ENCODE data around the gene MCRIP2. TPM values are rescaled to one million over a fixed set of nuclear protein-coding genes. Genes with fewer than 3 reads are reported as not detected.

The MCRIP2 gene
- total and polyA plus RNA-seq, 9 of the 15 experiments (the other 6 are each of a cell fraction or from before 2014, with no cell fraction given) = 0.80 to 120 (median 35.2) TPM

DNA sequence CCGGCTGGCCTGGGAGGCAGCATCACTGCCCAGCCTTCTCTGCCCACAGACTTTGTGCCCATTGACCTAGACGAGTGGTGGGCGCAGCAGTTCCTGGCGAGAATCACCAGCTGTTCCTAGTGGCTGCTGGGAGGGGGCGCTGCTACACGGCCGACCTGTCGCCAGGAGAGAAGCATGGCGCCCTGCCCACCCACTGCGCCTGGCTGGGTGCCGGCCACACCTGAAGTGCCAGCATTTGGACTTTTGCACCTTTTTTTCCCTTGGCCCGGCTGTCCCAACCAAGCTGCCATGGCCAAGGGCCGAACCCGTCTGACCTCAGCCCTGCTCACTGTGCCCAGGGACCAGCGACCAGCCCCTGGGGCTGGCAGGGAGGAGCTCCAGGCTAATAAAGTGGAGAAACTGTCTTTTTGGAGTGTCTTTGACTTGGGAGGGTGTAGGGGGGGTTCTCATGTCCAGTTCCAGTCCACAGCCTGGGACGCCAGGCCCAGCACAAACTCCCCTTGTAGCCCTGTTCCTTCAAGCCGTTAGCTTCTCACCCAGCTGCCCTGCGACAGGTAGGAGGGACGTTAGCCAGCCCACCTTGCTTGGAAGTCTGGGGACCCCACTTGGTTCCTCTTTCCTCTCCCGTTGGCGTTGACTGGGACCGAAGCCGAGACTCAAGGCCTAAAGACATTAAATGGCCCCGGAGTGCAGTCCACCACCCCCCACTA lies 6.6 kb downstream of the MCRIP2 start (continued):
- no peak for TF ChIP-seq TCF7L2 (IDR thresholded peaks at IDR 0.05; ENCODE audit: low read depth, low read length)

DNA sequence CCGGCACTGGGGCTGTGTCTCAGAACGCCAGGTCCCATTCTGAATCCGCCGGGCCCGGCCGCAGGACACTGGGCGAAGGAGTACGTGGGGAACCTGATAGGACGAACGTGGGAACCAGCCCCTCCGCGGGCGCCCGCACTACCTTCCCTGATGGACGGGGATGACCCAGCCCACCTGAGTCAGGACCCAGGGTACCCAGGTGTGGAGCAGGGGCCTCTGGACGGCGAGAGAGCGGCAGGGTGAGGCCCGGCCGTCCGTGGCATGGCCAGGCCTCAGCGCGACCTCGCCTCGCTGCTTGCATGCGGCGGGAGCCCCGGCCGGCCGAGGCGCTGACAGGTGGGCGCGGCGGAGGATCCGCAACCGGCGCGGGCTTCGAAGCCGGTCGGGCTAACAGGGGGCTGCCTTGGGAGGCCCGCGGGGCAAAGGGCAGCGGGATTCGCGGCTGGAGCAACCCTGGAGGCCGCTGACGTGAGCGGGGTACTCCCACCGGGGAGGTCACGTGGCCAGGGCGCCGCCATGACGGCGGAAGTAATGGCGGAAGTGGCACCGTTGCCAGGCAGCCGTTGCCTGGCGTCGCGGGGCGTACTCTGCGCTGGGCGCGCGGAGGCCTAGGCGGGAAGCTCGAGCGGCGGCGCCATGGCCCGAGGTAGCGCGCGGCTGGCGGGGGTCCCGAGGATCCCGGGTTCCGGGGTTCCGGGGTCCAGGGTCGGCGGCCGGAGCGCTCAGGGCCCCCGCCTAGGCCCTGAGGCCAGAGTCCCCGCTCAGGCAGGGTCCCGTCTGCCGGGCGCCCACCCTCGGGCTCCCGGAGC lies 7.4 kb downstream of the MCRIP2 start, which contains the start of gene WDR90:
TSS of gene WDR90 (plus strand) at position 585 of the 809 bp plus-strand sequence. CDS start at position 637, 52 bp downstream.
- peaks cover 22% of the 10 kb centered on the region for H3K79me2 ChIP-seq (ENCODE audit: control insufficient read depth, insufficient read depth, low read length)
- no peaks in the 10 kb centered on the region for H3K9me3 ChIP-seq (replicated peaks; ENCODE audit: control insufficient read depth, insufficient read depth, low read depth, low read length)
- peaks cover 42% of the 10 kb centered on the region; the same call in 2 of the 3 replicates for H3K36me3 ChIP-seq (ENCODE audit: control insufficient read depth, insufficient read depth, low read length)
- peaks cover 0 to 88% of the 10 kb centered on the region in 2 experiments; a peak in 3 of 5 replicates for H3K4me1 ChIP-seq (replicated peaks in 1 of 2; ENCODE audit: control insufficient read depth in 2 of 2, insufficient read depth in 2 of 2, low read length in 2 of 2)
- BruUV-seq (replicated peaks) = no TSS peak
- H3K4me2 ChIP-seq (ENCODE audit: insufficient read depth, low read length) = no peak within 1 kb of the TSS
- no peak within 1 kb of the TSS for H3K9ac ChIP-seq (ENCODE audit: insufficient read depth in 1 of 2, low read depth in 2 of 2, low read length in 2 of 2)
- WGBS (ENCODE audit: insufficient coverage, low coverage, missing lambda C conversion rate) = 97% methylated on average over 39 of the region's 91 CpGs
- intact Hi-C loops (cut with micrococcal nuclease) = no loop called here
- TF ChIP-seq HNRNPL (IDR thresholded peaks at IDR 0.05; ENCODE audit: low read depth, low read length) = peak; percentile 91
- TF ChIP-seq, protein P1, sequence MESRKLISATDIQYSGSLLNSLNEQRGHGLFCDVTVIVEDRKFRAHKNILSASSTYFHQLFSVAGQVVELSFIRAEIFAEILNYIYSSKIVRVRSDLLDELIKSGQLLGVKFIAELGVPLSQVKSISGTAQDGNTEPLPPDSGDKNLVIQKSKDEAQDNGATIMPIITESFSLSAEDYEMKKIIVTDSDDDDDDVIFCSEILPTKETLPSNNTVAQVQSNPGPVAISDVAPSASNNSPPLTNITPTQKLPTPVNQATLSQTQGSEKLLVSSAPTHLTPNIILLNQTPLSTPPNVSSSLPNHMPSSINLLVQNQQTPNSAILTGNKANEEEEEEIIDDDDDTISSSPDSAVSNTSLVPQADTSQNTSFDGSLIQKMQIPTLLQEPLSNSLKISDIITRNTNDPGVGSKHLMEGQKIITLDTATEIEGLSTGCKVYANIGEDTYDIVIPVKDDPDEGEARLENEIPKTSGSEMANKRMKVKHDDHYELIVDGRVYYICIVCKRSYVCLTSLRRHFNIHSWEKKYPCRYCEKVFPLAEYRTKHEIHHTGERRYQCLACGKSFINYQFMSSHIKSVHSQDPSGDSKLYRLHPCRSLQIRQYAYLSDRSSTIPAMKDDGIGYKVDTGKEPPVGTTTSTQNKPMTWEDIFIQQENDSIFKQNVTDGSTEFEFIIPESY (CRISPR knock-in tag; IDR thresholded peaks at IDR 0.05) = peak; percentile 98
- TF ChIP-seq, protein P2, sequence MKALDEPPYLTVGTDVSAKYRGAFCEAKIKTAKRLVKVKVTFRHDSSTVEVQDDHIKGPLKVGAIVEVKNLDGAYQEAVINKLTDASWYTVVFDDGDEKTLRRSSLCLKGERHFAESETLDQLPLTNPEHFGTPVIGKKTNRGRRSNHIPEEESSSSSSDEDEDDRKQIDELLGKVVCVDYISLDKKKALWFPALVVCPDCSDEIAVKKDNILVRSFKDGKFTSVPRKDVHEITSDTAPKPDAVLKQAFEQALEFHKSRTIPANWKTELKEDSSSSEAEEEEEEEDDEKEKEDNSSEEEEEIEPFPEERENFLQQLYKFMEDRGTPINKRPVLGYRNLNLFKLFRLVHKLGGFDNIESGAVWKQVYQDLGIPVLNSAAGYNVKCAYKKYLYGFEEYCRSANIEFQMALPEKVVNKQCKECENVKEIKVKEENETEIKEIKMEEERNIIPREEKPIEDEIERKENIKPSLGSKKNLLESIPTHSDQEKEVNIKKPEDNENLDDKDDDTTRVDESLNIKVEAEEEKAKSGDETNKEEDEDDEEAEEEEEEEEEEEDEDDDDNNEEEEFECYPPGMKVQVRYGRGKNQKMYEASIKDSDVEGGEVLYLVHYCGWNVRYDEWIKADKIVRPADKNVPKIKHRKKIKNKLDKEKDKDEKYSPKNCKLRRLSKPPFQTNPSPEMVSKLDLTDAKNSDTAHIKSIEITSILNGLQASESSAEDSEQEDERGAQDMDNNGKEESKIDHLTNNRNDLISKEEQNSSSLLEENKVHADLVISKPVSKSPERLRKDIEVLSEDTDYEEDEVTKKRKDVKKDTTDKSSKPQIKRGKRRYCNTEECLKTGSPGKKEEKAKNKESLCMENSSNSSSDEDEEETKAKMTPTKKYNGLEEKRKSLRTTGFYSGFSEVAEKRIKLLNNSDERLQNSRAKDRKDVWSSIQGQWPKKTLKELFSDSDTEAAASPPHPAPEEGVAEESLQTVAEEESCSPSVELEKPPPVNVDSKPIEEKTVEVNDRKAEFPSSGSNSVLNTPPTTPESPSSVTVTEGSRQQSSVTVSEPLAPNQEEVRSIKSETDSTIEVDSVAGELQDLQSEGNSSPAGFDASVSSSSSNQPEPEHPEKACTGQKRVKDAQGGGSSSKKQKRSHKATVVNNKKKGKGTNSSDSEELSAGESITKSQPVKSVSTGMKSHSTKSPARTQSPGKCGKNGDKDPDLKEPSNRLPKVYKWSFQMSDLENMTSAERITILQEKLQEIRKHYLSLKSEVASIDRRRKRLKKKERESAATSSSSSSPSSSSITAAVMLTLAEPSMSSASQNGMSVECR (CRISPR knock-in tag; IDR thresholded peaks at IDR 0.05) = no peak
- TF ChIP-seq ZNF224 (CRISPR knock-in tag; IDR thresholded peaks at IDR 0.05) = no peak
- 0 out of 2 replicates have a peak, but pooled peaks have one; percentile 41 for TF ChIP-seq SUPT5H (IDR thresholded peaks at IDR 0.05)
- TF ChIP-seq CBFA2T3 (IDR thresholded peaks at IDR 0.05) = no peak
- peak; percentile 64 for TF ChIP-seq POLR2G (IDR thresholded peaks at IDR 0.05; ENCODE audit: low read depth, low read length)
- TF ChIP-seq CAMTA2 (CRISPR knock-in tag; conservative IDR thresholded peaks at IDR 0.05) = no peak
- peak in 1 of 3 experiments; percentile 77 for TF ChIP-seq YY1 (IDR thresholded peaks at IDR 0.05; ENCODE audit: borderline replicate concordance in 1 of 3, control insufficient read depth in 1 of 3, extremely low read depth in 1 of 3, insufficient read depth in 3 of 3, insufficient read length in 1 of 3, insufficient replicate concordance in 2 of 3, low read depth in 1 of 3, low read length in 2 of 3)
- ChIA-PET POLR2A (interaction anchor here (0.6 to 0.7 kb wide), 2 partner anchors 10 to 81 kb away, joined by 3 to 4 read pairs; no protein-coding TSS in a partner anchor), CTCF (ENCODE audit: low intra/inter-chr PET ratio) (no interaction called here)
- no peaks in the 10 kb centered on the region for H3K27me3 ChIP-seq (ENCODE audit: control insufficient read depth in 2 of 2, insufficient read depth in 2 of 2, low read length in 2 of 2)
- ATAC-seq (no peak), DNase-seq (ENCODE audit: extremely low read depth in 1 of 4, low spot score in 3 of 4) (no peak), FAIRE-seq (no peak)
- H3K27ac ChIP-seq (ENCODE audit: extremely low read depth, low read depth, low read length) = no peak within 1 kb of the TSS
- no peak within 1 kb of the TSS for H3K4me3 ChIP-seq
- no peaks in the 10 kb centered on the region for H4K20me1 ChIP-seq (replicated peaks; ENCODE audit: control insufficient read depth, insufficient read depth, low read length)
- H3K9me1 ChIP-seq (ENCODE audit: control insufficient read depth, insufficient read depth, low read length) = no peaks in the 10 kb centered on the region
- in situ Hi-C loops (cut with MboI) = no loop called here
- H2AFZ ChIP-seq (ENCODE audit: low read depth, low read length) = no peak within 1 kb of the TSS
